Panc1 (cell line): ENCODE measurements around the gene KCNQ1. TPM values are rescaled to one million over a fixed set of nuclear protein-coding genes. Genes with fewer than 3 reads are reported as not detected.
A peak's percentile ranks its signal among the peaks of the same experiment; 100 is the strongest.

Experiments
- ATAC-seq: fragments of 200-7000 bp; cut with Tn5 transposase; 2 replicates; pipeline ENCODE4 v1.9.1; 2020; ENCODE audit warnings: mild to moderate bottlenecking, moderate library complexity
- BruUV-seq: library from RNA; stranded (reverse); fragments of 400-500 nt; replicated peaks from 2 replicates; lab custom pipeline; 2021; lab: Mats Ljungman, UMichigan
- CTCF ChIA-PET: fragments of 300-600 bp; sonication (Branson Sonifier 250); formaldehyde crosslinking; loops from one replicate; lab custom pipeline; 2022; ENCODE audit warnings: antibody characterized with exemption; lab: Charles Lee
- POLR2A ChIA-PET: fragments of 300-600 bp; sonication (Branson Sonifier 250); formaldehyde crosslinking; loops from one replicate; lab custom pipeline; 2022; ENCODE audit warnings: antibody characterized with exemption; lab: Charles Lee
- DNase-seq: peaks from one replicate; pipeline ENCODE4 v3.0.0-alpha.2; 2010; ENCODE audit warnings: low read depth, low spot score
- H3K27ac ChIP-seq: 2 replicates; pipeline ENCODE4 v1.5.1; 2011; ENCODE audit warnings: mild to moderate bottlenecking, low read length, inconsistent platforms
- H3K27me3 ChIP-seq: fragments of 200-500 bp; sonication (Bioruptor generic); 2 replicates; pipeline ENCODE4 v1.6.0; 2014; ENCODE audit warnings: low read length, inconsistent platforms; ENCODE audit not compliant: control insufficient read depth, insufficient read depth
- H3K36me3 ChIP-seq: fragments of 200-500 bp; sonication (Bioruptor generic); 2 replicates; pipeline ENCODE4 v1.5.1; 2014; ENCODE audit warnings: inconsistent platforms, mild to moderate bottlenecking, low read length, moderate library complexity; ENCODE audit not compliant: control insufficient read depth, insufficient read depth
- H3K4me1 ChIP-seq: 2 replicates; pipeline ENCODE4 v1.5.1; 2011; ENCODE audit warnings: inconsistent platforms, mild to moderate bottlenecking, low read length, moderate library complexity; ENCODE audit not compliant: control insufficient read depth, insufficient read depth
- H3K4me3 ChIP-seq, 2 experiments: 2 replicates each; pipeline ENCODE4 v1.5.1; 2011 to 2012; ENCODE audit warnings: low read depth in 2 of 2, low read length in 2 of 2, mild to moderate bottlenecking in 2 of 2, inconsistent platforms in 1 of 2, moderate library complexity in 1 of 2
- H3K9me3 ChIP-seq: fragments of 200-500 bp; sonication (Bioruptor generic); 2 replicates; pipeline ENCODE4 v1.5.1; 2014; ENCODE audit warnings: low read depth, mild to moderate bottlenecking, inconsistent platforms, low read length, moderate library complexity; ENCODE audit not compliant: control insufficient read depth, insufficient read depth
- POLR2AphosphoS5 ChIP-seq: IDR thresholded peaks from 2 replicates; pipeline ENCODE4 v1.6.1; 2012; ENCODE audit warnings: mild to moderate bottlenecking, low read depth, low read length, moderate library complexity
- REST ChIP-seq, 2 experiments: IDR thresholded peaks; 2 replicates each; pipeline ENCODE4 v1.6.1; 2011 to 2012; ENCODE audit warnings: low read depth in 2 of 2, control low read depth in 1 of 2, low read length in 1 of 2, mild to moderate bottlenecking in 1 of 2, moderate library complexity in 1 of 2; ENCODE audit not compliant: insufficient read depth in 1 of 2
- SIN3A ChIP-seq: IDR thresholded peaks from 2 replicates; pipeline ENCODE4 v1.6.1; 2012; ENCODE audit warnings: low read depth, mild to moderate bottlenecking, low read length, moderate library complexity, borderline replicate concordance; ENCODE audit not compliant: insufficient read depth
- TCF7L2 ChIP-seq: IDR thresholded peaks from 2 replicates; pipeline ENCODE4 v1.6.1; 2011; ENCODE audit warnings: mild to moderate bottlenecking, low read depth, low read length, inconsistent platforms
- in situ Hi-C: cut with HindIII; loops from 2 replicates; pipeline ENCODE4 v1.10.0; 2016; ENCODE audit warnings: low sequenced_read_pairs, low pct_unique_long_range_greater_than_20kb
- intact Hi-C: fragments of 100-400 bp; cut with micrococcal nuclease; formaldehyde crosslinking; loops from one replicate; pipeline ENCODE4 v1.10.0; 2022; ENCODE audit not compliant: unreplicated experiment
- total RNA-seq: library from RNA; stranded (reverse); gene quantifications from one replicate; pipeline ENCODE4 v1.2.1, GENCODE V29; 2021; ENCODE audit not compliant: unreplicated experiment
- TF ChIP-seq, protein P1 (sequence below): fragments of 450-650 bp; IDR thresholded peaks from 2 replicates; pipeline ENCODE4 v1.5.1; 2017; ENCODE audit warnings: mild to moderate bottlenecking

KCNQ1 gene
- total RNA-seq, 1 experiment from 2014 or later = 1.0 TPM

GRCh38 chr11:2892967-2893528 lies 448.2 kb downstream of the KCNQ1 start:
- in situ Hi-C loops = no loop called here

GRCh38 chr11:2893935-2894334 lies 449.1 kb downstream of the KCNQ1 start:
- Histone ChIP-seq H3K27me3 (no peaks in the 10 kb centered on the region), H3K4me3 (no peak overlapping the region), H3K4me1 (peaks cover 27% of the 10 kb centered on the region), H3K9me3 (no peaks in the 10 kb centered on the region), H3K36me3 (no peaks in the 10 kb centered on the region), H3K27ac (no peak overlapping the region)
- DNase-seq (no peak), ATAC-seq (no peak)
- intact Hi-C loops (no loop called here), in situ Hi-C loops (no loop called here)
- no TSS peak for BruUV-seq
- ChIA-PET POLR2A (interaction anchor here (1.0 kb wide), 1 partner anchor 9 kb away, joined by 4 read pairs; no protein-coding TSS in a partner anchor), CTCF (interaction anchor here (0.5 kb wide), 1 partner anchor 29 kb away, joined by 5 read pairs; no protein-coding TSS in a partner anchor)
- TF ChIP-seq, protein P1, sequence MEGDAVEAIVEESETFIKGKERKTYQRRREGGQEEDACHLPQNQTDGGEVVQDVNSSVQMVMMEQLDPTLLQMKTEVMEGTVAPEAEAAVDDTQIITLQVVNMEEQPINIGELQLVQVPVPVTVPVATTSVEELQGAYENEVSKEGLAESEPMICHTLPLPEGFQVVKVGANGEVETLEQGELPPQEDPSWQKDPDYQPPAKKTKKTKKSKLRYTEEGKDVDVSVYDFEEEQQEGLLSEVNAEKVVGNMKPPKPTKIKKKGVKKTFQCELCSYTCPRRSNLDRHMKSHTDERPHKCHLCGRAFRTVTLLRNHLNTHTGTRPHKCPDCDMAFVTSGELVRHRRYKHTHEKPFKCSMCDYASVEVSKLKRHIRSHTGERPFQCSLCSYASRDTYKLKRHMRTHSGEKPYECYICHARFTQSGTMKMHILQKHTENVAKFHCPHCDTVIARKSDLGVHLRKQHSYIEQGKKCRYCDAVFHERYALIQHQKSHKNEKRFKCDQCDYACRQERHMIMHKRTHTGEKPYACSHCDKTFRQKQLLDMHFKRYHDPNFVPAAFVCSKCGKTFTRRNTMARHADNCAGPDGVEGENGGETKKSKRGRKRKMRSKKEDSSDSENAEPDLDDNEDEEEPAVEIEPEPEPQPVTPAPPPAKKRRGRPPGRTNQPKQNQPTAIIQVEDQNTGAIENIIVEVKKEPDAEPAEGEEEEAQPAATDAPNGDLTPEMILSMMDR = no peak
- TF ChIP-seq POLR2AphosphoS5 (no peak), REST (IDR thresholded peaks at IDR 0.05; ENCODE audit: insufficient read depth in 1 of 2, low read depth in 2 of 2, low read length in 1 of 2) (no peak), TCF7L2 (no peak), SIN3A (no peak)

More at GRCh38 chr11:2892967-2893528, 448.2 kb downstream of the KCNQ1 start:
- H3K27me3 ChIP-seq = no peaks in the 10 kb centered on the region
- TF ChIP-seq POLR2AphosphoS5 = no peak
- TF ChIP-seq TCF7L2 = no peak
- TF ChIP-seq REST (IDR thresholded peaks at IDR 0.05; ENCODE audit: insufficient read depth in 1 of 2, low read depth in 2 of 2, low read length in 1 of 2) = no peak
- TF ChIP-seq SIN3A = no peak
- TF ChIP-seq, protein P1 = no peak
- intact Hi-C loops = loop anchor here (1.0 kb wide), 1 partner anchor 360 kb away; no protein-coding TSS in a partner anchor
- no peaks in the 10 kb centered on the region for H3K9me3 ChIP-seq
- peak overlapping the region; percentile 37 to 54 for H3K4me3 ChIP-seq
- peak overlapping the region; percentile 83 for H3K27ac ChIP-seq
- DNase-seq = no peak
- POLR2A ChIA-PET = interaction anchor here (1.0 to 2.0 kb wide), 2 partner anchors 10 to 36 kb away, joined by 4 to 12 read pairs; partner anchors contain the start of gene PHLDA2
- H3K36me3 ChIP-seq = no peaks in the 10 kb centered on the region
- ATAC-seq = peak; percentile 39
- CTCF ChIA-PET = interaction anchor here (0.5 to 8.1 kb wide), 9 partner anchors 9 to 1345 kb away, joined by 3 to 132 read pairs (median 4); partner anchors contain the start of gene PHLDA2
- H3K4me1 ChIP-seq = peaks cover 20% of the 10 kb centered on the region
- no TSS peak for BruUV-seq
